ENCODE results near the gene NCK1. TPM values are rescaled to one million over a fixed set of nuclear protein-coding genes. Genes with fewer than 3 reads are reported as not detected.

Gene NCK1
- total RNA-seq, 1 experiment from 2014 or later, result 25.6 TPM

- ATAC-seq (no peak), DNase-seq (ENCODE audit: low read depth, low spot score) (no peak)
- H3K9ac ChIP-seq (ENCODE audit: low read length), result no peak overlapping the region
- ChIA-PET POLR2A (no interaction called here), RAD21 (ENCODE audit: low non-redundant PET in 1 of 2, low total read pairs in 2 of 2, uncharacterized antibody in 2 of 2, unreplicated experiment in 2 of 2) (no interaction called here), CTCF (no interaction called here)
- H2AFZ ChIP-seq (ENCODE audit: low read depth, low read length, poor library complexity, severe bottlenecking), result no peak overlapping the region
- no peaks in the 10 kb centered on the region for H4K20me1 ChIP-seq (ENCODE audit: insufficient read depth)
- no peaks in the 10 kb centered on the region for H3K36me3 ChIP-seq (ENCODE audit: control insufficient read depth in 1 of 2, insufficient read depth in 2 of 2, low read length in 2 of 2)
- H3K9me3 ChIP-seq (ENCODE audit: control insufficient read depth in 1 of 2, insufficient read depth in 1 of 2, low read depth in 1 of 2, low read length in 2 of 2), result no peaks in the 10 kb centered on the region
- intact Hi-C loops (cut with micrococcal nuclease), result no loop called here
- H3K27me3 ChIP-seq (ENCODE audit: insufficient read depth, low read length), result no peaks in the 10 kb centered on the region
- H3K4me2 ChIP-seq (ENCODE audit: low read length), result no peak overlapping the region
- BruUV-seq (replicated peaks), result no TSS peak
- no peak for TF ChIP-seq SP1 (IDR thresholded peaks at IDR 0.05; ENCODE audit: low read depth)
- TF ChIP-seq CEBPB (IDR thresholded peaks at IDR 0.05; ENCODE audit: low read depth), result peak; percentile 58; the same call in 1 of the 2 replicates
- H3K4me3 ChIP-seq (replicated peaks in 1 of 2; ENCODE audit: low read depth in 1 of 2, low read length in 2 of 2), result no peak overlapping the region
- H3K79me2 ChIP-seq (ENCODE audit: insufficient read depth, low read length), result no peaks in the 10 kb centered on the region
- H3K27ac ChIP-seq (ENCODE audit: low read depth, low read length), result no peak overlapping the region
- H3K4me1 ChIP-seq (ENCODE audit: control insufficient read depth in 1 of 2, insufficient read depth in 2 of 2, low read length in 2 of 2), result peaks cover 0 to 5% of the 10 kb centered on the region in 2 experiments; a peak in 1 of 4 replicates
- no peaks in the 10 kb centered on the region for H3K9me2 ChIP-seq (ENCODE audit: insufficient read depth)
Observed at GRCh38 chr3:136994772-136995516, 132.9 kb downstream of the NCK1 start.

- ChIA-PET CTCF (no interaction called here), POLR2A (no interaction called here), RAD21 (ENCODE audit: low non-redundant PET in 1 of 2, low total read pairs in 2 of 2, uncharacterized antibody in 2 of 2, unreplicated experiment in 2 of 2) (no interaction called here)
- Histone ChIP-seq H3K9ac (ENCODE audit: low read length) (no peak overlapping the region), H3K27me3 (ENCODE audit: insufficient read depth, low read length) (no peaks in the 10 kb centered on the region), H3K4me1 (ENCODE audit: control insufficient read depth in 1 of 2, insufficient read depth in 2 of 2, low read length in 2 of 2) (peaks cover 0 to 5% of the 10 kb centered on the region in 2 experiments; a peak in 1 of 4 replicates), H3K4me3 (replicated peaks in 1 of 2; ENCODE audit: low read depth in 1 of 2, low read length in 2 of 2) (no peak overlapping the region), H3K9me3 (ENCODE audit: control insufficient read depth in 1 of 2, insufficient read depth in 1 of 2, low read depth in 1 of 2, low read length in 2 of 2) (no peaks in the 10 kb centered on the region), H3K27ac (ENCODE audit: low read depth, low read length) (no peak overlapping the region), H3K36me3 (ENCODE audit: control insufficient read depth in 1 of 2, insufficient read depth in 2 of 2, low read length in 2 of 2) (no peaks in the 10 kb centered on the region), H3K4me2 (ENCODE audit: low read length) (no peak overlapping the region), H4K20me1 (ENCODE audit: insufficient read depth) (no peaks in the 10 kb centered on the region), H3K79me2 (ENCODE audit: insufficient read depth, low read length) (no peaks in the 10 kb centered on the region), H2AFZ (ENCODE audit: low read depth, low read length, poor library complexity, severe bottlenecking) (no peak overlapping the region), H3K9me2 (ENCODE audit: insufficient read depth) (no peaks in the 10 kb centered on the region)
- intact Hi-C loops (cut with micrococcal nuclease), result no loop called here
- BruUV-seq (replicated peaks), result no TSS peak
- ATAC-seq, result no peak
- no peak for TF ChIP-seq CEBPB (IDR thresholded peaks at IDR 0.05; ENCODE audit: low read depth)
- no peak for TF ChIP-seq CBX3 (IDR thresholded peaks at IDR 0.05; ENCODE audit: low read depth)
- TF ChIP-seq EZH2 (IDR thresholded peaks at IDR 0.05), result no peak
- no peak for TF ChIP-seq ATF3 (IDR thresholded peaks at IDR 0.05)
- no peak for TF ChIP-seq EZH2phosphoT487 (IDR thresholded peaks at IDR 0.05; ENCODE audit: borderline replicate concordance)
- no peak for TF ChIP-seq RAD21 (IDR thresholded peaks at IDR 0.05; ENCODE audit: low read depth)
- TF ChIP-seq CTCF (IDR thresholded peaks at IDR 0.05 in 2 of 3, conservative IDR thresholded peaks at IDR 0.05 in 1 of 3; ENCODE audit: borderline replicate concordance in 1 of 3, insufficient read depth in 1 of 3, low read depth in 2 of 3, low read length in 2 of 3), result no peak
- no peak for TF ChIP-seq POLR2A (IDR thresholded peaks at IDR 0.05; ENCODE audit: borderline replicate concordance, extremely low read depth, insufficient read depth, insufficient read length)
- no peak for DNase-seq (ENCODE audit: low read depth, low spot score)
Observed at GRCh38 chr3:136995652-136996051, 133.6 kb downstream of the NCK1 start.
